ENCODE results near the gene ZNF362. TPM values are rescaled to one million over a fixed set of nuclear protein-coding genes. Genes with fewer than 3 reads are reported as not detected.
"Not testable (repeated sequence)": the region's sequence is repeated elsewhere in the genome, so short reads cannot be mapped to it uniquely, and the experiment has no call there.

ZNF362 gene
- total RNA-seq, 2 donors from 2014 or later: 25.3 to 55.4 TPM

- Histone ChIP-seq H3K27me3 (replicated peaks; ENCODE audit: insufficient read depth) (no peaks in the 10 kb centered on the region), H3K36me3 (no peaks in the 10 kb centered on the region), H3K9me3 (no peaks in the 10 kb centered on the region), H3K4me1 (ENCODE audit: control insufficient read depth in 1 of 2, low read depth in 2 of 2) (no peaks in the 10 kb centered on the region), H3K4me3 (no peak overlapping the region), H3K27ac (no peak overlapping the region)
- DNase-seq (ENCODE audit: low spot score) (no peak), ATAC-seq (ENCODE audit: insufficient number of reproducible peaks, low FRiP score, low read depth) (no peak)
- TF ChIP-seq, protein P1, sequence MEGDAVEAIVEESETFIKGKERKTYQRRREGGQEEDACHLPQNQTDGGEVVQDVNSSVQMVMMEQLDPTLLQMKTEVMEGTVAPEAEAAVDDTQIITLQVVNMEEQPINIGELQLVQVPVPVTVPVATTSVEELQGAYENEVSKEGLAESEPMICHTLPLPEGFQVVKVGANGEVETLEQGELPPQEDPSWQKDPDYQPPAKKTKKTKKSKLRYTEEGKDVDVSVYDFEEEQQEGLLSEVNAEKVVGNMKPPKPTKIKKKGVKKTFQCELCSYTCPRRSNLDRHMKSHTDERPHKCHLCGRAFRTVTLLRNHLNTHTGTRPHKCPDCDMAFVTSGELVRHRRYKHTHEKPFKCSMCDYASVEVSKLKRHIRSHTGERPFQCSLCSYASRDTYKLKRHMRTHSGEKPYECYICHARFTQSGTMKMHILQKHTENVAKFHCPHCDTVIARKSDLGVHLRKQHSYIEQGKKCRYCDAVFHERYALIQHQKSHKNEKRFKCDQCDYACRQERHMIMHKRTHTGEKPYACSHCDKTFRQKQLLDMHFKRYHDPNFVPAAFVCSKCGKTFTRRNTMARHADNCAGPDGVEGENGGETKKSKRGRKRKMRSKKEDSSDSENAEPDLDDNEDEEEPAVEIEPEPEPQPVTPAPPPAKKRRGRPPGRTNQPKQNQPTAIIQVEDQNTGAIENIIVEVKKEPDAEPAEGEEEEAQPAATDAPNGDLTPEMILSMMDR (IDR thresholded peaks at IDR 0.05): no peak
Measured at GRCh38 chr1:33236498-33236897, 19.8 kb upstream of the ZNF362 start.

- no peak for ATAC-seq (ENCODE audit: insufficient number of reproducible peaks, low FRiP score, low read depth)
- no peaks in the 10 kb centered on the region for H3K9me3 ChIP-seq
Measured at GRCh38 chr1:33237579-33237978, 18.7 kb upstream of the ZNF362 start.

GRCh38 chr1:33238194-33238724 is 18.0 kb upstream of the ZNF362 start:
- not testable (repeated sequence) for DNase-seq (ENCODE audit: low spot score); H3K36me3 ChIP-seq; H3K4me1 ChIP-seq (ENCODE audit: control insufficient read depth in 1 of 2, low read depth in 2 of 2); H3K9me3 ChIP-seq; H3K27me3 ChIP-seq (replicated peaks; ENCODE audit: insufficient read depth); H3K4me3 ChIP-seq; ATAC-seq (ENCODE audit: insufficient number of reproducible peaks, low FRiP score, low read depth); H3K27ac ChIP-seq

More at GRCh38 chr1:33237579-33237978, 18.7 kb upstream of the ZNF362 start:
- no peak overlapping the region for H3K27ac ChIP-seq
- no peaks in the 10 kb centered on the region for H3K27me3 ChIP-seq (replicated peaks; ENCODE audit: insufficient read depth)
- TF ChIP-seq, protein P1 (IDR thresholded peaks at IDR 0.05): no peak
- no peaks in the 10 kb centered on the region for H3K36me3 ChIP-seq
- no peak overlapping the region for H3K4me3 ChIP-seq
- H3K4me1 ChIP-seq (ENCODE audit: control insufficient read depth in 1 of 2, low read depth in 2 of 2): no peaks in the 10 kb centered on the region
- no peak for DNase-seq (ENCODE audit: low spot score)

DNA sequence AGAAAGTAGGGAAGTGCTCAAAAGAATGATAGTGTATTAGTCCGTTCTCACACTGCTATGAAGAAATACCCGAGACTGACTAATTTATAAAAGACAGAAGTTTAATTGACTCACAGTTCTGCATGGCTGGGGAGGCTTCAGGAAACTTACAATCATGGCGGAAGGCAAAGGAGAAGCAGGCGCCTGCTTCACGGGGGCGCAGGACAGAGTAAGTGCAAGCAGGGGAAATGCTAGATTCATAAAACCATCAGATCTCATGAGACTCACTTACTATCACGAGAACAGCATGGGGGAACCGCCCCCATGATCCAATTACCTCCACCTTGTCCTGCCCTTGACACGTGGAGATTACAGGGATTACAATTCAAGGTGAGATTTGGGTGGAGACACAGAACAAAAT is 16.9 kb upstream of the ZNF362 start:
- not testable (repeated sequence) for H3K36me3 ChIP-seq; H3K4me3 ChIP-seq; H3K27ac ChIP-seq; H3K27me3 ChIP-seq (replicated peaks; ENCODE audit: insufficient read depth); DNase-seq (ENCODE audit: low spot score); H3K4me1 ChIP-seq (ENCODE audit: control insufficient read depth in 1 of 2, low read depth in 2 of 2); H3K9me3 ChIP-seq; ATAC-seq (ENCODE audit: insufficient number of reproducible peaks, low FRiP score, low read depth)

DNA sequence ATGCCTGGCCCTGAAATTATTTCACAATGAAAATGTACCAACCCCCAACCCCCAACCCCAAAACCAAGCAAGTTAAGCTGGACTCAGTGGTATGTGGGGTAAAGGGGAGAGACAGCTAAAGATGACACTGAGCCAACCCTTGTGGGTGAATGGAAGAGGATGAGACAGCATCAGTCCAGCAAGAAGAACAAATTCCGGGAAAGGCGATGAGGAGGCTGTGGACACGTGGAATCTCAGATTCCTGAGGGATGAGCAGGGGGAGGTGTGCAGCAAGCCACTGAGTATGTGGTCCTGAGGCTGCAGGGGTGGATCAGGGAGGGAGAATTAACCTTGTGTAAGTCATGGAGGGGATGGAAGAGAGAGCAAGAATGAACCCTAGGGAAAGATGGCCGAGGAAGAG is 14.4 kb upstream of the ZNF362 start:
- H3K27me3 ChIP-seq (replicated peaks; ENCODE audit: insufficient read depth): no peaks in the 10 kb centered on the region
- no peak overlapping the region for H3K4me3 ChIP-seq
- TF ChIP-seq, protein P1 (IDR thresholded peaks at IDR 0.05): no peak
- DNase-seq (ENCODE audit: low spot score) (no peak), ATAC-seq (ENCODE audit: insufficient number of reproducible peaks, low FRiP score, low read depth) (no peak)
- H3K27ac ChIP-seq: no peak overlapping the region
- no peaks in the 10 kb centered on the region for H3K4me1 ChIP-seq (ENCODE audit: control insufficient read depth in 1 of 2, low read depth in 2 of 2)
- H3K36me3 ChIP-seq: no peaks in the 10 kb centered on the region
- no peaks in the 10 kb centered on the region for H3K9me3 ChIP-seq

DNA sequence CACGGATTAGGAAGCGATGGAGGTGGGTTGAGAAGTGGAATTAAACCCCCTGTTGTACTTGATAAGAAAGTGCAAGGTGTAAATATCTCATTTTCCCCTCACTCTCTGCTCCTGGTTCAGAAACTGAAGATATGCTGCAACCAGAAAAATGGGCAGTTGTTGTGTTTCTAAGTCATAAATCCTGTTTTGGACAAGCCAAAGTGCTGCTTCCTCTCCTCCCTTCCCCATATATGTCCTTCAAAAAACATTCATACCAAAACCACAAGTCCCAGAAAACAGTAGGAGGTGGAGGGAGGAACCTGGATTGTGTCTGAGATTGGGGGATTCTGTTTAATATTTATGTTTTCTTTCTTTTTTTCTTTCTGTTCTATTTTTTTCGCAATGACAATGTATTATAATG is 13.6 kb upstream of the ZNF362 start:
- TF ChIP-seq, protein P1 (IDR thresholded peaks at IDR 0.05): no peak
- H3K27me3 ChIP-seq (replicated peaks; ENCODE audit: insufficient read depth): no peaks in the 10 kb centered on the region
- no peaks in the 10 kb centered on the region for H3K9me3 ChIP-seq
- no peak for ATAC-seq (ENCODE audit: insufficient number of reproducible peaks, low FRiP score, low read depth)
- H3K27ac ChIP-seq: no peak overlapping the region
- H3K4me3 ChIP-seq: no peak overlapping the region
- no peaks in the 10 kb centered on the region for H3K4me1 ChIP-seq (ENCODE audit: control insufficient read depth in 1 of 2, low read depth in 2 of 2)
- no peak for DNase-seq (ENCODE audit: low spot score)
- no peaks in the 10 kb centered on the region for H3K36me3 ChIP-seq

Measured in thoracic aorta (tissue), 2 donors.